A673 (cell line): ENCODE measurements around the gene LRP2. TPM values are rescaled to one million over a fixed set of nuclear protein-coding genes. Genes with fewer than 3 reads are reported as not detected.

Experiments
- BruUV-seq: library from RNA; stranded (reverse); fragments of 400-500 nt; replicated peaks from 2 replicates; lab custom pipeline; 2021; lab: Mats Ljungman, UMichigan
- CTCF ChIA-PET: fragments of 300-600 bp; sonication (Branson Sonifier 250); formaldehyde crosslinking; loops from one replicate; lab custom pipeline; 2022; ENCODE audit warnings: antibody characterized with exemption; lab: Charles Lee
- POLR2A ChIA-PET: fragments of 300-600 bp; sonication (Branson Sonifier 250); formaldehyde crosslinking; loops from one replicate; lab custom pipeline; 2022; ENCODE audit warnings: antibody characterized with exemption; ENCODE audit not compliant: low non-redundant PET; lab: Charles Lee
- DNase-seq: peaks from one replicate; pipeline ENCODE4 v3.0.0-alpha.2; 2015; ENCODE audit warnings: low spot score
- H3K27ac ChIP-seq: fragments of 200-600 bp; sonication (generic); 2 replicates; pipeline ENCODE4 v1.5.1; 2016; ENCODE audit warnings: mixed run types, low read depth, mild to moderate bottlenecking, mixed read lengths, antibody characterized with exemption, low read length; ENCODE audit not compliant: poor library complexity, severe bottlenecking
- H3K27me3 ChIP-seq: fragments of 200-600 bp; sonication (generic); replicated peaks from 2 replicates; pipeline ENCODE4 v1.6.1; 2017; ENCODE audit warnings: mixed run types, low read depth, mild to moderate bottlenecking, mixed read lengths, antibody characterized with exemption, low read length; ENCODE audit not compliant: insufficient read depth, poor library complexity
- H3K36me3 ChIP-seq: fragments of 200-600 bp; sonication (generic); 2 replicates; pipeline ENCODE4 v1.6.1; 2016; ENCODE audit warnings: mixed run types, mild to moderate bottlenecking, mixed read lengths, antibody characterized with exemption, low read length; ENCODE audit not compliant: insufficient read depth, poor library complexity, severe bottlenecking
- H3K4me1 ChIP-seq: fragments of 200-600 bp; sonication (generic); 2 replicates; pipeline ENCODE4 v1.6.1; 2017; ENCODE audit warnings: mixed run types, mild to moderate bottlenecking, mixed read lengths, antibody characterized with exemption, low read length; ENCODE audit not compliant: insufficient read depth, poor library complexity, severe bottlenecking
- H3K4me3 ChIP-seq: fragments of 200-600 bp; sonication (generic); 2 replicates; pipeline ENCODE4 v1.5.1; 2016; ENCODE audit warnings: low read depth, mixed run types, mild to moderate bottlenecking, mixed read lengths, low read length; ENCODE audit not compliant: poor library complexity, severe bottlenecking
- H3K9me3 ChIP-seq: fragments of 200-600 bp; sonication (generic); 2 replicates; pipeline ENCODE4 v1.6.1; 2016; ENCODE audit warnings: mixed run types, low read depth, mild to moderate bottlenecking, mixed read lengths, antibody characterized with exemption, low read length; ENCODE audit not compliant: poor library complexity, severe bottlenecking
- EZH2 ChIP-seq: fragments of 200-600 bp; sonication (generic); IDR thresholded peaks from 2 replicates; pipeline ENCODE4 v1.6.1; 2017; ENCODE audit warnings: borderline replicate concordance, low read depth, mild to moderate bottlenecking, mixed read lengths, antibody characterized with exemption, low read length; ENCODE audit not compliant: poor library complexity, severe bottlenecking
- intact Hi-C: fragments of 100-400 bp; cut with micrococcal nuclease; formaldehyde crosslinking; loops from one replicate; pipeline ENCODE4 v1.10.0; 2022; ENCODE audit not compliant: unreplicated experiment
- total RNA-seq: library from RNA; stranded (reverse); gene quantifications from 2 replicates; pipeline ENCODE4 v1.2.3, GENCODE V29; 2021
- TF ChIP-seq, protein P1 (sequence below): fragments of 300-800, 200-600 bp; sonication (generic); conservative IDR thresholded peaks from 2 replicates; pipeline ENCODE4 v1.5.1; 2017; ENCODE audit warnings: low read depth, mild to moderate bottlenecking, antibody characterized with exemption, low read length, moderate library complexity, mixed read lengths

Gene LRP2
- total RNA-seq, 1 experiment from 2014 or later, result 0.26 TPM

DNA sequence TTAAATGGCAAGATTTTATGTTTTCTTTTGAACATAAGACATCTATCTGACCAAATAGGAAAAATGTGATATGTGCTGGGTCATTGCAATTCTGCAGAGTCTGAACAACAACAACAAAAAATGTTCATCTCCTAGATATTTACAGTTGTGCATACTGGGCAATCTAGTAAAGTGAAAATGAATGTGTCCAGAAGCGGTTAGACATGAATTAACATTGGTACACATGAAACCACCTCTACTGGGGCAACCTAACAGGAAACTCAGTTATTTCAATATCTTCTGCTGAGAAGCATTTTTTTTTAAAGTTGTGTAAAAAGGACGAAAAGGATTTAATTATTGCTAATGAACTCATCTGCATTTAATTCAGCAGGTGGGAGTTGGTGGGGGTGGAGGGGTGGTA, 216.1 kb downstream of the LRP2 start:
- H3K36me3 ChIP-seq, result no peaks in the 10 kb centered on the region
- ChIA-PET CTCF (no interaction called here), POLR2A (no interaction called here)
- no peaks in the 10 kb centered on the region for H3K9me3 ChIP-seq
- no peak for DNase-seq
- intact Hi-C loops, result no loop called here
- H3K27me3 ChIP-seq, result peaks cover 6% of the 10 kb centered on the region
- no peak overlapping the region for H3K27ac ChIP-seq
- TF ChIP-seq, protein P1, sequence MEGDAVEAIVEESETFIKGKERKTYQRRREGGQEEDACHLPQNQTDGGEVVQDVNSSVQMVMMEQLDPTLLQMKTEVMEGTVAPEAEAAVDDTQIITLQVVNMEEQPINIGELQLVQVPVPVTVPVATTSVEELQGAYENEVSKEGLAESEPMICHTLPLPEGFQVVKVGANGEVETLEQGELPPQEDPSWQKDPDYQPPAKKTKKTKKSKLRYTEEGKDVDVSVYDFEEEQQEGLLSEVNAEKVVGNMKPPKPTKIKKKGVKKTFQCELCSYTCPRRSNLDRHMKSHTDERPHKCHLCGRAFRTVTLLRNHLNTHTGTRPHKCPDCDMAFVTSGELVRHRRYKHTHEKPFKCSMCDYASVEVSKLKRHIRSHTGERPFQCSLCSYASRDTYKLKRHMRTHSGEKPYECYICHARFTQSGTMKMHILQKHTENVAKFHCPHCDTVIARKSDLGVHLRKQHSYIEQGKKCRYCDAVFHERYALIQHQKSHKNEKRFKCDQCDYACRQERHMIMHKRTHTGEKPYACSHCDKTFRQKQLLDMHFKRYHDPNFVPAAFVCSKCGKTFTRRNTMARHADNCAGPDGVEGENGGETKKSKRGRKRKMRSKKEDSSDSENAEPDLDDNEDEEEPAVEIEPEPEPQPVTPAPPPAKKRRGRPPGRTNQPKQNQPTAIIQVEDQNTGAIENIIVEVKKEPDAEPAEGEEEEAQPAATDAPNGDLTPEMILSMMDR, result no peak
- TF ChIP-seq EZH2, result no peak
- no TSS peak for BruUV-seq
- no peaks in the 10 kb centered on the region for H3K4me1 ChIP-seq
- H3K4me3 ChIP-seq, result no peak overlapping the region

DNA sequence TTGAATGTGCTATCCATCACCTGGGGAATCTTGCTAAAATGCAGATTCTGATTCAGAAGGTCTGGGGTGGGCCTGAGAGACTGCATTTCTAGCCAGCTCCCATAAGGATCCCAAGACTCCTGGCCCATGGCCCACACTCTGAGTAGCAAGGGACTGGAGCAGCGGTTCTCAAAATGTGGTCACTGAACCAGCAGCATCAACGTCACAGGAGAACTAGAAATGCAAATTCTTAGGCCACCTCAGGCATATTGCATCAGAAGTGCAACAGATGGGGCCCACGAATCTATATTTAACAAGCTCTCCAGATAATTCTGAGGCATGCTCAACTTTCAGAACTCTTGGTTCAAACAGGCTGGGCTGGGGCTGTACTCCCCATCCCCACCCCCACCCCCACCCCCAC, 218.3 kb downstream of the LRP2 start:
- Histone ChIP-seq H3K36me3 (no peaks in the 10 kb centered on the region), H3K27me3 (no peaks in the 10 kb centered on the region), H3K27ac (no peak overlapping the region), H3K4me1 (no peaks in the 10 kb centered on the region), H3K9me3 (no peaks in the 10 kb centered on the region), H3K4me3 (no peak overlapping the region)
- ChIA-PET POLR2A (no interaction called here), CTCF (interaction anchor here (1.2 kb wide), 1 partner anchor 34 kb away, joined by 3 read pairs; no protein-coding TSS in a partner anchor)
- TF ChIP-seq, protein P1, result no peak
- TF ChIP-seq EZH2, result no peak
- intact Hi-C loops, result loop anchor here (5.0 kb wide), 1 partner anchor 37 kb away; no protein-coding TSS in a partner anchor
- no TSS peak for BruUV-seq
- no peak for DNase-seq

DNA sequence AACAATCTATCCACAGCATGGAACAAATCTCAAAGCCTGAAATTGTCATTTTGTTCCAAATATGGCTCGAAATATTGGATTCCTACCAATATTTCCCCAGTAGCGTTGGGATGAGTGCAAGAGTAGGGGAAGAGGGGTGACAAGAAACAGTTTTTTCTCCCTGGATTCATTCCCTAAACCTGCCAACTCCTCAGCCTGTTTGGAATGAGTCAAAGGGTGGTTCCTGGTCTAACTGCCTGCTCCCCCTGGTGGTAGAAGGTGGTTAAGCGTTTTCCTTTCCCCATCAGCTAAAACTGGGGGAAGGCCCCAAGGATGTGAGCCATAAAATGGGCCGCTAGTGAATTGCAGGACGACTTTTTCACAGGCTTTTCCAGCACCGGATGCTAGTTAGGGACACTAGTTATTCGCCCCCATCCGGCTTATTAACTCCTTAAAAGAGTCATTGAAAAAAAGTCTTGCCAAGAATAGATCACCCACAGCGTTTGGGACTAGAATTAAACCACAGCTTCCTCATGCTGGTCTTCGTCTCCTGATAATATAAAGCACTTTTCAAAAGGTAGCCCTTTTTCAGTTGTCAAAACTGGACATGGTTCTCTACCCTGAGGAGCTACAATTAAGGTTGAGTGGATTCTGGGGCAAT, 220.5 kb downstream of the LRP2 start:
- TF ChIP-seq, protein P1, result peak; percentile 83
- no peak for TF ChIP-seq EZH2
- no peaks in the 10 kb centered on the region for H3K36me3 ChIP-seq
- ChIA-PET CTCF (interaction anchor here (0.8 to 1.0 kb wide), 4 partner anchors 8 to 32 kb away, joined by 3 to 7 read pairs (median 5); no protein-coding TSS in a partner anchor), POLR2A (no interaction called here)
- H3K4me1 ChIP-seq, result no peaks in the 10 kb centered on the region
- intact Hi-C loops, result loop anchor here (2.0 to 5.0 kb wide), 2 partner anchors 35 to 181 kb away; no protein-coding TSS in a partner anchor
- no peaks in the 10 kb centered on the region for H3K27me3 ChIP-seq
- no TSS peak for BruUV-seq
- H3K4me3 ChIP-seq, result no peak overlapping the region
- no peak overlapping the region for H3K27ac ChIP-seq
- peak; percentile 72 for DNase-seq
- H3K9me3 ChIP-seq, result no peaks in the 10 kb centered on the region
